IMR-90 (cell line): ENCODE data around the gene PLA2G2C.

Experiments
- CEBPB ChIP-seq: IDR thresholded peaks from 2 replicates; pipeline ENCODE4 v1.6.1; 2012; ENCODE audit warnings: low read depth, low read length, improper control_type of control experiment
- FOS ChIP-seq: fragments of 150-350 bp; IDR thresholded peaks from 2 replicates; pipeline ENCODE4 v1.6.1; 2016; ENCODE audit warnings: low read depth, low read length
- POLR2A ChIP-seq: IDR thresholded peaks from 2 replicates; pipeline ENCODE4 v1.6.1; 2012; ENCODE audit warnings: mild to moderate bottlenecking, low read depth, low read length
- RAD21 ChIP-seq: IDR thresholded peaks from 2 replicates; pipeline ENCODE4 v1.6.1; 2012; ENCODE audit warnings: low read length, improper control_type of control experiment
- RFX5 ChIP-seq: IDR thresholded peaks from 2 replicates; pipeline ENCODE4 v1.8.0; 2012; ENCODE audit warnings: low read depth, mild to moderate bottlenecking, low read length, moderate library complexity
- TF ChIP-seq, protein P1 (sequence below): conservative IDR thresholded peaks from 2 replicates; pipeline ENCODE4 v1.5.1; 2012; ENCODE audit warnings: mild to moderate bottlenecking, low read depth, low read length, improper control_type of control experiment

- TF ChIP-seq, protein P1, sequence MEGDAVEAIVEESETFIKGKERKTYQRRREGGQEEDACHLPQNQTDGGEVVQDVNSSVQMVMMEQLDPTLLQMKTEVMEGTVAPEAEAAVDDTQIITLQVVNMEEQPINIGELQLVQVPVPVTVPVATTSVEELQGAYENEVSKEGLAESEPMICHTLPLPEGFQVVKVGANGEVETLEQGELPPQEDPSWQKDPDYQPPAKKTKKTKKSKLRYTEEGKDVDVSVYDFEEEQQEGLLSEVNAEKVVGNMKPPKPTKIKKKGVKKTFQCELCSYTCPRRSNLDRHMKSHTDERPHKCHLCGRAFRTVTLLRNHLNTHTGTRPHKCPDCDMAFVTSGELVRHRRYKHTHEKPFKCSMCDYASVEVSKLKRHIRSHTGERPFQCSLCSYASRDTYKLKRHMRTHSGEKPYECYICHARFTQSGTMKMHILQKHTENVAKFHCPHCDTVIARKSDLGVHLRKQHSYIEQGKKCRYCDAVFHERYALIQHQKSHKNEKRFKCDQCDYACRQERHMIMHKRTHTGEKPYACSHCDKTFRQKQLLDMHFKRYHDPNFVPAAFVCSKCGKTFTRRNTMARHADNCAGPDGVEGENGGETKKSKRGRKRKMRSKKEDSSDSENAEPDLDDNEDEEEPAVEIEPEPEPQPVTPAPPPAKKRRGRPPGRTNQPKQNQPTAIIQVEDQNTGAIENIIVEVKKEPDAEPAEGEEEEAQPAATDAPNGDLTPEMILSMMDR: no peak
- no peak for TF ChIP-seq CEBPB
- TF ChIP-seq FOS: no peak
- TF ChIP-seq RAD21: no peak
- no peak for TF ChIP-seq POLR2A
- TF ChIP-seq RFX5: no peak
These were observed 19.2 kb downstream of the PLA2G2C start for GRCh38 chr1:20167126-20167525.
